Hematopoietic multipotent progenitor cell treated with erythropoietin and hydrocortisone succinate and interleukin-3 and kit ligand, for 17 days (in vitro differentiated cells): ENCODE data around the gene RBMS3.
"Not testable (repeated sequence)": the region's sequence is repeated elsewhere in the genome, so short reads cannot be mapped to it uniquely, and the experiment has no call there.

Source experiments
- DNase-seq: peaks from one replicate; pipeline ENCODE4 v3.0.0-alpha.2; 2015; ENCODE audit warnings: low spot score

Gene RBMS3

GRCh38 chr3:29618395-29619282, 337.8 kb downstream of the RBMS3 start:
- DNase-seq: no peak

DNA sequence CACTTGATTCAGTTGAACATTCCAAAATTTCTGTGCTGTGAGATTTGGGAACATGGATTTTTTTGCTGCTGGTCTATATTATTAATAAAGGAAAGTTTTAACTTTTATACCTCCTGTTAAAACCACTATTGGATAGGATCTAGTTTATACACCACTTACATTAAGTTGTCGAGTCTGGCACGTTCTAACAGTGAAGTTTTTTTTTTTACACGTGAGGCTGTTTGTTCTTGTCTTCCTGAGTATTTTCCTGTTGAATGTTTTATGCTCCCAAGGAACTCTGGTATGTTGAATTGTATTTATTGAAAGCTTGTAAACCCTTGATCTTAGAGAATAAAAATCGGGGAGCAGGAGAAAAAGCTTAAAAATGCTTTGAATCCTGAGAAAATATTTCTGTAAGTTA, 338.8 kb downstream of the RBMS3 start:
- DNase-seq: no peak

- DNase-seq: no peak
Observed at GRCh38 chr3:29627136-29628117, 346.6 kb downstream of the RBMS3 start.

DNA sequence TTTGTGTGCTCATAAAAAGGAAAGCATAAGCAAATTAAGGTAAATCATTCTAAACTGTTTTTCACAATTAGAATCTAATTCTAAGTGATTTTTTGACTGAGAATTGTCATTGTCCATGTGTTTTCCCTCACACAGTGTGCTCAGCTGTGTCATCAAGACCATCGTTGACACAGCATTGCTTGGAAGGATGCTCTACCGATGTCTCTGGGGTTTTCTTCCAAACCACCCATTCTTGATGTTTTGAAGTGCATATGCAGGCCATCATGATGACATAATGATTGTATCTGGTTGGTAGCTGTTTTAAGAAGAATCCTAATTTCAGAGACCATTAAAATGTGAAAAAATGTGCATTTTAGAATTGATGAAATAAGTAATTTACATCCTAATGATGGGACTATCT, 347.9 kb downstream of the RBMS3 start:
- DNase-seq: no peak

GRCh38 chr3:29635888-29636287, 355.0 kb downstream of the RBMS3 start:
- no peak for DNase-seq

GRCh38 chr3:29637068-29637467, 356.2 kb downstream of the RBMS3 start:
- no peak for DNase-seq

DNA sequence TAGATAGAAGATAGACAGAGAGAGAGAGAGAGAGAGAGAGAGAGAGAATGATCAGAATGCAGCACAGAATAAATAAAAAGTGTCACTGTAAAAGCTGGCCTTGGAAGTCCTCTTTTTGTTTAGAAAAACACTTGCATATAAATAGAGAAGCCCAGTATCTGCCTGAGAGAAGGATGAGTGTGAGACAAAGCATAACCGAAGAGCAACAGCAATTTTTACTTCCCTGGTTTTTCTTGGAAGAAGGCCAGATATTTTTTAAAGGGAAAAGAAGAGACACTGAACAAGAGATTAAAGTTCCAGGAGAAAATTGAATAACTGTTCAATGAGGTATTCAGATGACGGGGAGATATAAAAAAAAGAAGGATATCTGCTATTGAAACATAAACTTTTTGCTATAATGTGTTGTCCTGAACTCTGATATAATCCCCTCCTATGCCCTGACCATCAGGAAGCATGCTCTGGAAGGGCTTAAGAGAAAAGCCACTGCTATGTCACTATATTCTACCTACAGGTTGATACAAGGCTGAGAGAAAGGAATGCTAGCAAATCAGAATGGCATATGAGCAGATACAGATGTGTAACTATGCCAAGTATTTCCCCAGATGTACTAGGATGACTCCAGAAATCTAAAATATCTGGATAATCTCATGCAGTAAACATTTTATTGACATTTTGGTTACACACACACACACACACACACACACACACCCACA, 358.9 kb downstream of the RBMS3 start:
- DNase-seq: no peak

GRCh38 chr3:29642393-29643033, 361.6 kb downstream of the RBMS3 start:
- no peak for DNase-seq

DNA sequence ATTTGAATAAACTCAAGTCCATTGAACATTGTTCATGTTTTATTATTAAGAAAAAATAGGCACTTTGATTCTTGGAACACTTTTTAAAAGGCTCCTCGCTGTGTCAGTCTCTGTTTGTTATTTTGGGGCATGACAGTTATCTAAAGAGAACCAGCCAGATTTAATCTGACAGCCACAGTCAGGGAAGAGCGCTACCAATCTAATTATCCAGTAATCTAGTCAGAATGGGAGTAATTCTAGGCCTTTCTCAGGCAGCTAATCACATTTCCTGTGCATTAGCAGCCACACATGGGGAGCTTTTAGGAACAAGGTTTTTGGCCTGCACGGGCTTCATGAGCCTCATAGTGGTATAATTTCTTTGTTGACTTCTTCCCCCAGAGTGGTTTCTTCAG, 362.2 kb downstream of the RBMS3 start:
- DNase-seq: no peak

DNA sequence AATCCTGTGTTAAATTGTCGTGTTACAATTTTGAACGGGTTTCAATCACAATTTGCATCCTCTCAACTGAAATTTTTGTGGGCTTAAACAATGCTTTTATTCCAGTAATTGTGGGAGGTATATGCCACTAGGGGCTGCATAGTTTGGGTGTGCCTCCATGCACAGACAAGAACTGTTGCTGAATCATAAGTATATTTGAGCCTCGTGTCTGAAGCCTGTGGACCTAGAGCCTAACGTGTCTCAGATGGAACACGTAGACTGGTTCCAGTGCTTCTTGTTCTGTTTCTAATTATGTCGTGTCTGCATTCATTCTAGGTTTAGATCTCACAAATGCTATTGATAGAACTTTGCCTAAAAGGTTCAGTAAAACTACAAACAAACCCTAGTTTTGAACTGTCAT, 363.4 kb downstream of the RBMS3 start:
- no peak for DNase-seq

DNA sequence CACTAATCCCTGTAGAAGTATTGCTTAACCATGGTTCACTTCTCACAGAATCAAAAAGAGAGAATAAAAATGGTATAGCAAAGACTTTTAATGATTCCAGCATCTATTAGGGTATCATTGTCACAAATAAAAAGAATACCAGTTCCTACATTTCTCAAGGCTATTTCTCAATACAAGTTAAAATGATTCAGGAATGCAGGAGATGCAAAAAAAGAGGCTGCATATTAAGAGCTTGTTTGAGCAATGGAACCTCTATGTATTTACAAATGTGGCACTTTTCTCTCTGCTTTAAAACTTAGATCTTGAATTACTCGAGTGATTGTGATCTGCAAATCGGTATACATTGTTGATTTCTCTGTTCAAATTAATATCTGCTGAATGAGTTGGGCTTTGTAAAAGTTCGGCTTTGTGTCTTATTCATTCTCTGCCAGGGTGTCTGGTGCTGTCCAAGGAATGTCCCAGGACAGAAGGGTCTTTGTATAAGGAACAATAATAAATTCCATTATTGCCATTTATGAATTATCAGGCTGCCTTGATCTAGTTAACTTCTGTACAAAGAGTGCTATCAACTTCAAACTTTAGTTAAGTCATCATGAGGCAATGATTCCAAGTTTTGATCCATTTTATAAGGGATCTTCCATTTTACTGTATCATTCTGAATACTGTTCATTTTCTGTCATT, 364.2 kb downstream of the RBMS3 start:
- no peak for DNase-seq

DNA sequence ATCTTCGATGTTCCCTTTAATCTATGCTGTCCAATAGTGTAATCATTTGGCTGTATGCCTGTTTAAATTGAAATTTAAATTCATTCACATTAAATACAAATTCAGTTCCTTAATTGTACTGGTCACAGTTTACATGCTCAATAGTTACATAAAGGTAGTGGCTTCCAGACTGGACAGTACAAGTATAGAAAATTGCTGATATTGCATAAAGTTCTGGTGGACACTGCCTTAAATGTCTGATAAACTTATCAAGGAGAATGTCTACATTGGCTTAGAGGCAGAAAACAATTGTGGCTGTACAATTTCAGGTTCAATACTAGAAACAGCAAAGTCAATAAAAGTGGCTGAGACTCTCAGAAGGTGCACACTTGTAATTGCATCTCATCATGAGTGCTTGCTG, 365.2 kb downstream of the RBMS3 start:
- DNase-seq: no peak

GRCh38 chr3:29649815-29650547, 369.1 kb downstream of the RBMS3 start:
- DNase-seq: no peak

DNA sequence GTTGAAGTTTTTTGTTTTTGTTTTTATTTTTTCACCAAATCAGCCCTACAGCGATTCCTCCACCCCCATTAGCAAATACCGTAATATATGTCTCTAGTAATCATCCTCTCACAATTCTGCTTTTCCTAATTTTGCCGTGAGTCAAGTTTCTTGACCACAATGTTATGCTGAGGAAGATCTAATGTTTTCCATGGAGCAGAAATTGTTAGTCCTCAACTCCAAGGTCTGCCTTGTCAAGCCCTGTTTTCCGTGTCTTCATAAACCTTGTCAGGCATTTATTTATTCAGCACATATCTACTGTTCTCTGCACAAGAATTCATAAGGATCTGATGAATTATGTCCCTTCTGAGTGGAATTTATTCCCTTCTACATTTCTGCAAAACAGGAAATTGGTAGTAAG, 372.8 kb downstream of the RBMS3 start:
- DNase-seq: no peak

DNA sequence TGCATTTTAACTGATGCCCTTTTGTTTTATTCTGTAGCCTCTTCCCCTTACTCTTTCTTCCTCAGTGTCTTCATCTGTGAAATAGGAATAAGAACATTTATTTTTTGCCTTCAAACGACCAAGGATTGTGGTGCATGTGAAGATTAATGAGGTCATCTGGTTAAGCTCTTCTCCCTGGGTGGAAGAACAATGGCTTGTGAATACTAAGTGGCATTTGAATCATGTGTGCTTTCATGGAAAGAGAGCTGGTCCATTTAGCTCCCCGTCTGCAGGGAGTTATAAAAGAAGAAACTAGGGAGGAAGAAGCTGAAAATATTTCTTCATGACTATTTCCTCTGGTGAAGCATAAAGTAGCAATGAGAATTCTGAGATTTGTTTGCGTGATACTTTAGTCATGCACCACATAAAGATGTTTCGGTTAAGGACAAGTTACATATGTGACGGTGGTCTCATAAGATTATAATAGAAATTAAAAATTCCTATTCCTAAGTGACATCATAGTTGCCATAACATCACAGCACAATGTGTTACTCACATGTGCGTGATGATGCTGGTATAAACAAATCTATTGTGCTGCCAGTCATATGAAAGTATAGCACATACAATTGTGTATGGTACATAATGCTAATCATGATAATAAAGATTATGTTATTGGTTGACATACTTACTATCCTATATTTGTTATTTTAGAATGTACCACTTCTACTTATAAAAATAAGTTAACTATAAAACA, 374.3 kb downstream of the RBMS3 start:
- no peak for DNase-seq

GRCh38 chr3:29665688-29666087, 384.8 kb downstream of the RBMS3 start:
- DNase-seq: no peak

- DNase-seq: no peak
Observed at GRCh38 chr3:29668233-29668632, 387.4 kb downstream of the RBMS3 start.

- no peak for DNase-seq
Observed at GRCh38 chr3:29668728-29669127, 387.9 kb downstream of the RBMS3 start.

DNA sequence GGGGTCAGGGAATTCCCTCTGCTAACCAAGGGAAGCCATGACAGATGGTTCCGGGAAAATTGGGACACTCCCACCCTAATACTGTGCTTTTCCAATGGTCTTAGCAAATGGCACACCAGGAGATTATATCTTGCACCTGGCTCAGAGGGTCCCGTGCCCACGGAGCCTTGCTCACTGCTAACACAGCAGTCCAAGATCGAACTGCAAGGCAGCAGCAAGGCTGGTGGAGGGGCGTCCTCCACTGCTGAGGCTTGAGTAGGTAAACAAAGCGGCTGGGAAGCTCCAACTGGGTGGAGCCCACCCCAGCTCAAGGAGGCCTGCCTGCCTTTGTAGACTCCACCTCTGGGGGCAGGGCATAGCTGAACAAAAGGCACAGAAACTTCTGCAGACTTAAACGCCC, 389.6 kb downstream of the RBMS3 start:
- DNase-seq: not testable (repeated sequence)

DNA sequence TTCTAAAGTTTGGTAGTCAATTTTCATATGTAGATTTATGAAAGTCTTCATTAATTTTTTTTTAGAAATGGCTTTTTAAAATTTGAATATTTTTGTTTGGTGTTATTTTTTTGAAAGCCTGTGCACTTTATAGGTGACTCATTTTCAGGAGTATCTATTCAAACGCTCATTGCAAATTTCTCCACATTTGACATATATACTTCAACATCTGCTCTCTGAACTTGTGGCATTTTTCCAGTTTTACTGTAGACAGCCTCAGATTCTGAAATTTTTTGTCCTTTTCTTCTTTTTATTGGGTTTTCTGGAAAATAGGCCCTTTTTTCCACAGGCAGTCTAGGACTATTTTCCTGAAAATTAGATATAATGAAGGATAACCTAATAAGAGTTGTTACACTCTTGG, 396.6 kb downstream of the RBMS3 start:
- no peak for DNase-seq
